C4-2B (cell line): ENCODE results near the gene DNAH3.

Experiments used
- H3K27ac ChIP-seq: fragments of 450-650 bp; 2 replicates; pipeline ENCODE4 v1.5.1; 2017
- ZFX ChIP-seq: fragments of 450-650 bp; IDR thresholded peaks from 2 replicates; pipeline ENCODE4 v1.6.1; 2017
- TF ChIP-seq, protein P1 (sequence below): fragments of 450-650 bp; conservative IDR thresholded peaks from 2 replicates; pipeline ENCODE4 v1.5.1; 2017; ENCODE audit warnings: mild to moderate bottlenecking

DNAH3 gene

DNA sequence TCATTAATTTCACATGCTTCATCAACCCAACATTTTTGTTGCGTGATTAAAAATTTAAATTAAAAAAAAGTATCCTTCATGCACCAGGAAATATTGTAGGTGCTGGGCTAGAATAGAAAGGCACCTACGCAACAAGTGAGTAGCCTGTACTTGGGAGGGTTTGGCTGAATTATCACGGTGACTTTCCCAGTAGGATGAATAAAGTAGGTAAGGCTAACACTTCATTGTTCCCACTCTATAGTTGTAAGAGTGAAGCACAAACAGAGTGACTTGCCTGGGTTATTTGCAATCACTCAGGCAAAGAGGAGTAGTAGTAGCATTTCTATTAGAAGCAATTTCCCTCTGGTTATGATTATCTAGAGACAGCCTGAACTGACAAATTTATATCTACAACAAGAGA is 62.5 kb downstream of the DNAH3 start:
- no peak overlapping the region for H3K27ac ChIP-seq
- TF ChIP-seq, protein P1, sequence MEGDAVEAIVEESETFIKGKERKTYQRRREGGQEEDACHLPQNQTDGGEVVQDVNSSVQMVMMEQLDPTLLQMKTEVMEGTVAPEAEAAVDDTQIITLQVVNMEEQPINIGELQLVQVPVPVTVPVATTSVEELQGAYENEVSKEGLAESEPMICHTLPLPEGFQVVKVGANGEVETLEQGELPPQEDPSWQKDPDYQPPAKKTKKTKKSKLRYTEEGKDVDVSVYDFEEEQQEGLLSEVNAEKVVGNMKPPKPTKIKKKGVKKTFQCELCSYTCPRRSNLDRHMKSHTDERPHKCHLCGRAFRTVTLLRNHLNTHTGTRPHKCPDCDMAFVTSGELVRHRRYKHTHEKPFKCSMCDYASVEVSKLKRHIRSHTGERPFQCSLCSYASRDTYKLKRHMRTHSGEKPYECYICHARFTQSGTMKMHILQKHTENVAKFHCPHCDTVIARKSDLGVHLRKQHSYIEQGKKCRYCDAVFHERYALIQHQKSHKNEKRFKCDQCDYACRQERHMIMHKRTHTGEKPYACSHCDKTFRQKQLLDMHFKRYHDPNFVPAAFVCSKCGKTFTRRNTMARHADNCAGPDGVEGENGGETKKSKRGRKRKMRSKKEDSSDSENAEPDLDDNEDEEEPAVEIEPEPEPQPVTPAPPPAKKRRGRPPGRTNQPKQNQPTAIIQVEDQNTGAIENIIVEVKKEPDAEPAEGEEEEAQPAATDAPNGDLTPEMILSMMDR: no peak
- no peak for TF ChIP-seq ZFX

DNA sequence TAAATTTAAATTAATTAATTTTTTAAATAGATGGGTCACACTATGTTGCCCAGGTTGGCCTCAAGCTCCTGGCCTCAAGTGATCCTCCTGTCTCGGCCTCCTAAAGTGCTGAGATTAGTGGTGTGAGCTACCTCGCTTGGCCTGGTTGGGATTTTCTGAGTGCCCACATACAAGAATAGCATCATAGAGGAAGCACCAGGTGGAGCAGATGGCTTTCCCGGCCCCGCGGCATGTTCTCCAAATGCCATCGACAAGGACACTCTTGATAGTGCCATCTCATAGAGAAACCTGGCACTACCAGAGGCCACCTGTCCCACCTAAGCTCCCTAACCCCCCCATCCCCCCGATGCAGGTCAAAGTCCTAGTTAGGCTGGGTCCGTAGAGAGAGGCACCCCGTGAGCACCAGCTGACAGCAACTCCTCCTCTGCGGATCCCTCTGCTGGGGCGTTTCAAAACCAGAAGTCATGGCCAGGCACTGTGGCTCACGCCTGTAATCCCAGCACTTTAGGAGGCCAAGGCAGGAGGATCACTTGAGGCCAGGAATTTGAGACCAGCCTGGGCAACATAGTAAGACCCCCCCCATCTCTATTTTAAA is 65.9 kb downstream of the DNAH3 start:
- no peak for TF ChIP-seq ZFX
- TF ChIP-seq, protein P1: no peak
- no peak overlapping the region for H3K27ac ChIP-seq

DNA sequence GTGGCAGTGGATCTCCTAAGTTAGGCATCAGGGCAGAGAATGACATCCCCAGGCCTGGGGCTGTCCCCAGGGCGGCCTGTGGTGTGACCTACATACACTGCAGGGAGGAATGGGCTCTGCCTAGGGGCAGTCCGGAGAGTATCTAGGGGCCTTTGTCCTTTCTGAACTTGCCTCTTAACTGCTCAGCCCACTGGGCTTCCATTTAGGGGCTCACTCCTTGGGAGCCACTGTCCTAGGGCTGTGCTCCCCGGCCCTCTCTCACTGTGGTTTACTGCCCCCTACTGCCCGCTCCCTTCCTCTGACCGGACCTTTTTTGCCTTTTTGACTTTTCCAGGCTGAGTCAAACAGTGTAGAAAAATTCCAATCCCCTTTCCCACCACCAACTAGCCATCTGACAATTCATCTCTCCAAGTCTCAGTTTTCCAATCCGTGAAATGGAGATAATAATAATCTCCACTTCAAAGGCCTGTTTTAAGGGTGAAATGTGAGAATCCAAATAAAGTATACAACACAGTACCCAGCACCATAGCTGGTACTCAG is 66.8 kb downstream of the DNAH3 start:
- no peak overlapping the region for H3K27ac ChIP-seq
- no peak for TF ChIP-seq ZFX
- TF ChIP-seq, protein P1: peak; percentile 90

DNA sequence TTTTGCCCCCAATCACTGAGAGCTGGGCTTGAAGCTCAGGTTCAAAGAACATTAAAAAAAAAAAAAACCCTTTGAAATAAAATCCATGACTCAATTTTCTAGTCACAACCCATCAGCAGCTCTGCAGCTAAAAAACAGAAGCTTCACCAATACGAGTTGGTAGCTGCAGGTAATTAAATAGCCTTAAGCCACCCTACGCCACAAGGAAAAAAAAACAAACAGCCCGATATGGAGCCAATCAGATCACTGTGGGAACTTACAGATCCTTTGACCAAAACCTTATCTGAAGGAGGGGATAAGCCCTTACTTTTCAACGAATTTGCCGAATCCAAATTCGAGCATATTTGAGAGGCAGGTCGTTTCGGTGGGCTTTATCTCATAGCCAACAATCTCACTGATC is 69.3 kb downstream of the DNAH3 start:
- H3K27ac ChIP-seq: no peak overlapping the region
- TF ChIP-seq, protein P1: no peak
- no peak for TF ChIP-seq ZFX

DNA sequence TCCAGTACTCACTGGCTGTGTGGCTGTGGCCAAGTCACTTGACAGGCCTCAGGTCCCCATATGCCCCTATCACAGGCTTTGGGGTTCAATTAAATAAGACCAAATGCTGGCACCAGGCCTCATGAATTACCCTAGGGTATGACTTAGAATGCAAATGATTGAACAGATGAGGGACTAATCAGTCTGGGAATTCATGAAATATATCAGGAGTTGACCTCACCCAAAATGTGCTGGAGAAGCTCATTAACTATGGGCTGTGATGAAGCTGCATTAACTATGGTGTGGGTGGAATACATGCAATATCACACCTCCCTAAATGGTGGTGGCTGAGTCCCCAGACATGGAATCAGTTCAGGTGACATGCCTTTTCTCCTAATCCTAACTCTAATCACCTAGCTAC is 72.1 kb downstream of the DNAH3 start:
- H3K27ac ChIP-seq: no peak overlapping the region
- TF ChIP-seq, protein P1: no peak
- TF ChIP-seq ZFX: no peak

DNA sequence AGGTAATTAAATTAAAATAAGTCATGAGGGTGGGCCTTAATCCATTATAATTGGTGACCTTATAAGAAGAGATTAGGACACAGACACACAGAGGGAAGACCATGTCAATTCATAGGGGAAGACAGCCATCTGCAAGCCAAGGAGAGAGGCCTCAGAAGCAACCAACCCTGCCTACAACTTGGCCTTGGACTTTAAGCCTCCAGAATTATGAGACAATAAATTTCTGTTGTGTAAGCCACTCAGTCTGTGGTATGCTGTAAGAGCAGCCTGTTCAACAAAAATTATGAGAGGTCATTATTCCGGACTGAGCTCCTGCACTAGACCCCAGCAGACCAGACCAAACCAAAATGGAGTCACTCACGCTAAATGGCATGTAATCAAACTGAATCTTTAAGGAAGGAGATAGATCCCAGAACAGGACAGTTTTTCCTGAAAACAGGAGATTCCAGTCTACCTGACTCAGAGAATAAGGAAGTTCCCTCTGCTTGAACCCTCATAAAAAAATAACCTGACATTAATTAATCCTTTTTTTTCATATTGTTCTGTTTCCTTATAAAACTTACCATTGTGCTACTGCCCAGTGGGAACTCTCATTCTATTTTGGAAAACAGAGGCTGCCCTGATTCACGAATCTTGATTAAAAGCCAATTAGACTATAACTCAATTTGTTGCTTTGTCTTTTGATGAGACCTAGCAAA is 74.3 kb downstream of the DNAH3 start:
- no peak overlapping the region for H3K27ac ChIP-seq
- TF ChIP-seq ZFX: no peak
- TF ChIP-seq, protein P1: no peak

DNA sequence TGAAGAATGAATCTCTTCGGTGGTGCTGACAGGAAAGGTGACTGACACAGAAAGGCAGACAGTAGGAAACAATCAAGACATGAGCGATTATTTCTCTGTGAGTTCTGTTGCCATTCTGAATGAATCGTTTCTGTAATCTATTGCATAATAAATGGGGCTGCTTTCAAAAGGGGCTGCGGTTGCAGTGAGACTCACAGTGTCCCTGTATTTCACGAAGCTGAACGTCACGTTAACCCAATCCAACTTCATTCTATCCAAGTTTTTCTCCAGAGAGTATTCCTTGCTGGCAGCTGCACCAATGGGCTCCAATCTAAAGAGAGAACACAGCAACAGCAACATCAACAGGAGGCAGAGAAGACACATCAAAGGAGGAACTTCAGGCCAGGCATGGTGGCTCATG is 75.4 kb downstream of the DNAH3 start:
- no peak overlapping the region for H3K27ac ChIP-seq

More for the DNA sequence above, 75.4 kb downstream of the DNAH3 start:
- no peak for TF ChIP-seq ZFX
- TF ChIP-seq, protein P1: no peak
